CD4-positive, alpha-beta T cell treated with Interferon gamma for 1 hour (primary cell): ENCODE data around the gene PTBP2.
A peak's percentile ranks its signal among the peaks of the same experiment; 100 is the strongest.

Experiments
- DNase-seq: peaks from one replicate; pipeline ENCODE4 v3.0.0-alpha.2; 2020

PTBP2 gene, protein sequence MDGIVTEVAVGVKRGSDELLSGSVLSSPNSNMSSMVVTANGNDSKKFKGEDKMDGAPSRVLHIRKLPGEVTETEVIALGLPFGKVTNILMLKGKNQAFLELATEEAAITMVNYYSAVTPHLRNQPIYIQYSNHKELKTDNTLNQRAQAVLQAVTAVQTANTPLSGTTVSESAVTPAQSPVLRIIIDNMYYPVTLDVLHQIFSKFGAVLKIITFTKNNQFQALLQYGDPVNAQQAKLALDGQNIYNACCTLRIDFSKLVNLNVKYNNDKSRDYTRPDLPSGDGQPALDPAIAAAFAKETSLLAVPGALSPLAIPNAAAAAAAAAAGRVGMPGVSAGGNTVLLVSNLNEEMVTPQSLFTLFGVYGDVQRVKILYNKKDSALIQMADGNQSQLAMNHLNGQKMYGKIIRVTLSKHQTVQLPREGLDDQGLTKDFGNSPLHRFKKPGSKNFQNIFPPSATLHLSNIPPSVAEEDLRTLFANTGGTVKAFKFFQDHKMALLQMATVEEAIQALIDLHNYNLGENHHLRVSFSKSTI

DNA sequence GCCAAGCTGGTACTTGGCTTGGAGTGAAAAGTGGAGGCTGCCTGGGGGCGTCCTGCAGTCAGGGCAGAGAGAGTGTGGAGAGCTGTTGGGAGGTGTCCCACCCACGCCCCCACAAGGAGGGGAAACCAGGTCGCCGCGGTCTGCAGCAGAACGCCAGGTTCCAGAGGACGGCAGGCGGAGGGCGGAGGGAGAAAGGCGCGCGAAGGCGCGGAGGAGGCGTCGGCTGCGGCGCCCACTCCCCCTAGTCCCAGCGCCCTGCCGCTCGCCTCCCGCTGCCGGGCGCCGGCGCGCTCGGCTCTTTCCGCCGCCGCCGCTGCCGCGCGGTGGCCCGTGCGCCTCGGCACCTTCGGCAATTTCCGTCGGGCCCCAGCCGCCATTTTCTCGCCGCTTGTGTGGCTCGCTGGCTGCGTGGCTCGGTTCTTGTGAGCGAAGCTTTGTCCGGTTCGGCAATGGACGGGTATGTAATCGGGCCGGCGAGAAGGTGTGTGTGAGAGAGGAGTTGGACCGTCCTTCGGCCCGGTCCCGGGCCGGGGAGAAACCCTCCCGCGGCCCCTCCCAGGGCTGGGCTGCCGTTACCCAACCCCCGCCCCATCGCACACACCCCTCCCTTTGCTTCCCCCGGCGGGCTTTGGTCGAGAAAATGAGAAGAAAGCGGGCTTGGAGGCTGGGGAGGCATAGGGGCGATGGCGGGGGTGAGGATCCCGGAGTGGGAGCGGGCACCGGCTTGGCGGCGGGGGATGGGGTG, at the start of gene PTBP2:
Gene PTBP2, plus strand, starts transcription at position 369 of the 745 bp plus-strand sequence. Its CDS starts 81 bp downstream, at position 450.
- DNase-seq = peak; percentile 79

DNA sequence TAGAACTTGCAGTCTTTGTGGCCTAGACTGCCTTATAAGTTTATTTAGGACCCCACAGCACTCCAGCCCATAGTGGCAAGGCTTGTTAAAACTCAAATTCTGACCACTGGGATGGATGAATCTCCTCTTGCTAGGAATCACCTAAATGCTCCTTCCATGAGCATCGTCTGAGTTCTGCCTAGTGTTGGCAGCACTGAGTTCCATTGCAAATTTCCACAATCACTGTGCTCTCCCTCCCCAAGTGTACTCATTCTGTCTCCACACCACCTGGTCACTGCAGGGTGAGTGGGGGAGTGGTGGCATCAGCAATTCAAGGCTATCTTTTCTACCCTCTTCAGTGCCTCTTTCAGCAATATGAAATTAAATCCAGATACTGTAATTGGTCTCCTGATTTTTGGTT, 46.7 kb upstream of the PTBP2 start:
- DNase-seq = no peak

DNA sequence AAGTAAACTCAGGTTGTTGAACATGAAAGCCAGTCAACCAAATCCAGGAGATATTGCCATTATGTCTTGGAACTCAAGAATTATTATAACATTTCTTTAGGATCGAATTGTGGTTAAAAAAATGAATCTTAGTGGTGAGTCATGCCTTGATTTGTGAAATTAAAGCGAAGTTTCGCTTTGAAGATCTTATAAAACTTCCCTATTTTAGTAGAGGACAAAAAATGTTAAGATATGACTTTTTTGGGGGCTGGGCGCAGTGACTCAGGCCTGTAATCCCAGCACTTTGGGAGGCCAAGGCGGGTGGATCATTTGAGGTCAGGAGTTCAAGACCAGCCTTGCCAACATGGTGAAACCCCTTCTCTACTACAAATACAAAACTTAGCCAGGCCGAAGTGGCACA, 39.5 kb upstream of the PTBP2 start:
- no peak for DNase-seq

DNA sequence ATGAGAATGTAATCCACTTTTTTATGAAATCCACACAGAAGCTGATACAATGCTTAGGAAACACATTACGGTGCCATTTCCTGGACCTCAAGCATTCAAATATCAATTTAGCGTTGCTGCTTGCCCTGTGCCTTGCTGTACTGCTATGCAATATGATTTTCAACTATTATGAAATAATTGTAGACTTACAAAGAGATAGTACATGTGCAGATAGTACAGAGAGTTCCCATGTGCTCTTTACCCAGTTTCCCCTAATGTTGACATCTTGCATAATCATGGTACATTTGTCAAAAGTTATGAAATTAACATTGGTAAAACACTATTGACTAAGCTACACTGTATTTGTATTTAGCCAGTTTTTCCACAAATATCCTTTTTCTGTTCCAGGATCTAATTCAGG, 37.7 kb upstream of the PTBP2 start:
- no peak for DNase-seq

DNA sequence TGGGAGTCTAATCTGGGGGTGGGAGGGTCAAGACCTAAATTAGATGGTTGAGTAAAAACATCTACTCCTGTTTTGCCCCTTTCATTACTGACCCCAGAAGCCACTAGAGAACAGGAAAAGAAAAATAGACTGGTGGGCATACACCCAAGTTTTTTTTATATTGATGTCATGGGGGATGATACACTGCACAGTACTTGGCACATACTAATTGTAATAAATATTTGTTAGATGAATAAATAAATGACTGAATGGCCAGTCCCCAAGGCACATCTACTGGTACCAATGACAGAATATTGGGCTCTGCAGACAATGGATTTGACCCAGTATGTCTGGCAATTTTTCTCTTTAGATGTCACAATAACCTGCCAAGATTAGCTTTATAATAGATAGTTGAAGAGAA, 36.8 kb upstream of the PTBP2 start:
- DNase-seq = no peak

DNA sequence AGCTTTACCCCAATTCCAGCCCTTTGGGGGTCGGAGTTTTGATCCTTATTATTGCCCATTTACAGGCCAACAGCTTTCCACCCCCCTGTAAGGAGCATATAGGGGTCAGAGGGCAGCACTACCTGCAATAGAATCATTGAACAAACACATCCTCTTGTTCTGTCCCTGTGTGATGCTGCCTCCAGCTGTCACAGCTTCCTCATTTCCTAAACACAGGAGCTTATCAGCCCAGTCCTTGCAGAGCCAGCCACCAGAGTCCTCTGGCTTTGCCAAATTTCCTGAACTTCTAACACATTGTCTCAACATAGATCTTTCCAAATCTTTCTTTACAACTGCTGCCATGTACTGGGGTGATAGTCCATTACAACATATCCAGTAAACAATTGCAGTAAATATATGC, 32.8 kb upstream of the PTBP2 start:
- no peak for DNase-seq

DNA sequence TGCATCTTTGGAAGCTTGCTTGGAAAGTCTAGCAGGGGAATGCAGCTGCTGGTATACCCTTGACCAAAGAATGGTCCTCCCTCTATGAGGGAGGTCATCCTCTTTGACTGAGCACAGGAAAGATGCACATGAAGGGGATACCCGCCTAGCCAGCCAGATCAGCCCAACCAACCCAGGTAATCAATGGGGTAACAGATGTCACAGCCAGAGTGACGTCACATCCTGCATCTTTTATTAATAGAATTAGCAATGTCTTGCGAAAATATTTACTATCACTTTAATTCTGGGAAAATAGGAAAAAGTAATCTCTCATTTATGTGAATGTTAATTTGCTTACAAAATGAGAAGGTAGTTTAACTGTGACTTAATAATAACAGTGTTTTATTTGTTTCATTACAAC, 25.6 kb upstream of the PTBP2 start:
- no peak for DNase-seq

DNA sequence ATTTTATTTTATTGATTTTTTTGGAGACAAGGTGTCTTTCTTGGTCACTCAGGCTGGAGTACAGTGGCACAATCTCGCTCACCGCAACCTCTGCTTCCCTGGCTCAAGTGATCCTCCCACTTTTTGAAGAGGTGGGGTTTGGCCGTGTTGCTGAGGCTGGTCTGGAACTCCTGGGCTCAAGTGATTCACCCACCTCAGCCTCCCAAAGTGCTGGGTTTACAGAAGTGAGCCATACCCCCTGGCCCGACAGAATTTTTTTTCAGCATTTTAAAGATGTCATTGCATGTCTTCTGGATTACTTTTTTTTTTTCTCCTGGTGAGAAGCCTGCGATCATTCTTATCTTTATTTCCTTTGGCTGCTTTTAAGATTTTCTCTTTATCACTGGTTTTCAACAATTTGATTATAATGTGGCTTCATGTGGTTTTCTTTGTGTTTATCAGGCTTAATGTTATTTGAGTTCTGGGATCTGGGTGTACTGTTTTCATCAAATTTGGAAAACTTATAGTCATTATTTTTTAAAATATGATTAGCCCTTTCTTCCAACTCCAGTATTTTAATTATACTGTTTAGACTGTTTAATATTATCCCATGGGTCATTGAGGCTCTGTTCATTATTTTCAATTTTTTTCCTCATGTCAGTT, 23.1 kb upstream of the PTBP2 start:
- DNase-seq = no peak

DNA sequence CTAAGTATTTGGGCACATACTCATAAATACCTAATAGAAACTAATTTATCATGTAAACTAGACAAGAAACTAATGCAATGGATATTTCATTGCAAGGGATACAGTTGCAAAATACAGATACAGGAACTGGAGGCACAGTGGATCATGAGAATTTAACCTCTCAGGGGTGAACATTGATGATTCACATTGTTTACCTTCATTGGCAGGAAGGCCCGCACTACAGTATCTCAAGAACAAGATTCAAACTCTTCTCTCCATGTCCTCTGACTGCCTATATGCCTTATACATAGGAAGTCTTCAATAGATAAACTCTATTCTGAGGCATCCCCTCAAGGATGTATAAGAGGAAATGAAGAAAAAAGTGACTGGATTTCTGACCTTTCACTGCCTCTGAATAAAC, 18.4 kb upstream of the PTBP2 start:
- DNase-seq = no peak

DNA sequence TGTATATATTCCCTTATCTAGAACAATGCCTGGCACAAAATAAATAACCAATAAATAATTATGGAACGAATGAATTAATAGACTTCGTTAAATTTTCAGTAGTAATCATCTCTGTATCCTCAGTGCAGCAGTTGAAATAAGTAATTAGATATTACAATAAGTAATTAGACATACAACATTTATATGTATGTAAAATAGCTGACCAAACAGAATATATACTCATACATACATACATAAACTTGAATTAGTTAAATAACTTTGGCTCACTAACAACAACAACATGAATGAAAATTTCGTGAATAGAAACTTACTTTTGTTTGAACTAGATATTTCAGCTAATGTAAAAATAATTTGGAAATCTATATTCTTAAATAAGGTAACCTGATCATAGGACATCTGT, 14.6 kb upstream of the PTBP2 start:
- DNase-seq = no peak

DNA sequence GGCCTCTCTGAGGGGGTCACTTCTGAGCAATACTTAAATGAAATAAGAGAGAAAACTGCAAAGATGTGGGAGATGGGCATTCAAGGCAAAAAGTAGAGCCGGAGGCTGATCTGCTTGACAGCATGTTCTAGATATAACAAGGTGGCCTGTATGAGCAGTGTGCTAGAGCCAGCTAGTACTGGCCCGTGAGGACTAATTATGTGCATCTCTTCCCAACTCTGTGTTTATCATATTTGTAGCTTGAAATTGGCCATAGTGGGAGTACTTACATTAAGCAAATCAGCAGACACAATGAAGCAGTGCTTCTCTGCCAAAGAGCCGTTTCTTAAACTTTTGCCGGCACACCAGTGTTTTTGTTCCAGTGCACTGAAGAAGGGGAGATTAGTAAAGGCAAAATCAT, 13.1 kb upstream of the PTBP2 start:
- DNase-seq = no peak

DNA sequence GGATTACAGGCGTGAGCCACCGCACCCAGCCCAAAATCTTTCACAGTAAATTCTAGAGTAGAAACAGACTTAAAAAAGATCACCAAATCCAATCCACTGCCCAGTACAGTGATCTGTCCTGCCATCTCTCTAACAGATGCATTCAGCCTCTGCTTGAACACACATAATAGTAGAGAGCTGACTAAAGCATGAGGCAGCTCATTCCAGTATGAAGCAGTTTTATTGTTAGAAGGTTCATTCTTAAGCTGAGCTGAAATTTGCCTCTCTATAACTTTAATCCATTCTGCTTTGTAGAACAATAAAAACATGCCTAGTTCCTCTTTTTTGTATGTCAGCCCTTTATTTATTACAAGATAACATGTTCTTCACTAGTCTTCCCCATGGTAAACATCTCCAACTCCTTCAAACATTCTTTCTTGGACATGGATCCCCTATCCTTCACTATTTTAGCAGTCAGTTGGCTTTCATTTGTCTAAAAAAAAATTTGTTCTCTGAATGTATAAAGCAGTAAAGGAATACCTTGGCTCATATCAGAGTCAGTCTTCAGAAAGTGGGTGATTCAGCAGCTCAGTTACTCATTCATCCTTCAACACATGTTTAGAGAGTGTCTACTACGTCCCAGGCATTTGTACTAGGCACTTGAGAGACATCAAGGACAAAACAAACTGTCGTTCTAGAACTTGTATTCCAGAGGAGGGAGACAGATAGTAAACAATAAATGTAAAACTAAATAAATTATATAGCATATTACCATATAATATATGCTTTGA, 10.7 kb upstream of the PTBP2 start:
- DNase-seq = no peak

DNA sequence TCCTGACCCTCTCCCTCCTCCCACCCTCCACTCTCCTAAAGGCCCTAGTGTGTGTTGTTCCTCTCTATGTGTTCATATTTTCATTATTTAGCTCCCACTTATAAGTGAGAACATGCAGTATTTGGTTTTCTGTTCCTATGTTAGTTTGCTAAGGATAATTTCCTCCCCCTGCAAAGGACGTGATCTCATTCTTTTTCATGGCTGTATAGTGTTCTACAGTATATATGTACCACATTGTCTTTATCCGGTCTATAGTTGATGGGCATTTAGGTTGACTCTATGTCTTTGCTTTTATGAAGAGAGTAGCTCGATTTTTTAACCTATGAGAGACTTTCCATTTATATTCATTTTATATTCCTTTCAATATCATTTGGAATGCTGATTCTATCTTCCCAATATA, 7.9 kb upstream of the PTBP2 start:
- no peak for DNase-seq

DNA sequence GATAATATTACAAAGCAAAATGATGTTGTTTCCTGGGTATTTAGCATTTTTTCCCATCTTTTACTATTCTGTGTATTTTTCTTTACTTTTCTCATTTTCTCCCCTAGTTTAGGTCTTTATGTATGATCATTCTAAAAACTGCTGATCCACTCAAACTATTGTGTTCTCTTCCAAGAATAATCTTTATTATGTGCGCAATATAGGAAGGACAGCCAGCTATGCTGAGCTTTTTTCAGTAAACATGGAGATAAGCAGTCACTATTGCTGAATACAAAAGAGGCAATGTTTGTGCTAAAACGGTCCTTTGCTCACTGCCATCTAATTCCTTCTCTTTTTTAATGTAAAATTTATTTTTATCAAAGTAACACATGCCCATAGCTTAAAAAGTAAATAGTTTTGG, 6.7 kb upstream of the PTBP2 start:
- DNase-seq = no peak

DNA sequence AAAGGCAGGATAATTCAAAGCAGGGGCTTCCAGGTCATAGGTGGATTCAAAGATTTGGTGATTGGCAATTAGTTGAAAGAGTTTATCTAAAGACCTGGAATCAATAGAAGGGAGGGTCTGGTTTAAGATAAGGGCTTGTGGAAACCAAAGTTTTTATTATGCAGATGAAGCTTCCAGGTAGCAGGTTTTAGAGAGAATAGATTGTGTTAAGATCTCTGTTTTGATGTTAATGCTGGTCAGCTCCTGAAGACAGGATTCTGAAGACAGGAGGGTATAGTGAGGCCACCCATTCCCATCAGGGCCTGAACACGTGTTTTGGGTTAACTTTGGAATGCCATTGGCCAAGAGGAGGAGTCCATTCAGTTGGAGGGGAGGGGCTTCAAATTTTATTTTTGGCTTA, 6.1 kb upstream of the PTBP2 start:
- no peak for DNase-seq

DNA sequence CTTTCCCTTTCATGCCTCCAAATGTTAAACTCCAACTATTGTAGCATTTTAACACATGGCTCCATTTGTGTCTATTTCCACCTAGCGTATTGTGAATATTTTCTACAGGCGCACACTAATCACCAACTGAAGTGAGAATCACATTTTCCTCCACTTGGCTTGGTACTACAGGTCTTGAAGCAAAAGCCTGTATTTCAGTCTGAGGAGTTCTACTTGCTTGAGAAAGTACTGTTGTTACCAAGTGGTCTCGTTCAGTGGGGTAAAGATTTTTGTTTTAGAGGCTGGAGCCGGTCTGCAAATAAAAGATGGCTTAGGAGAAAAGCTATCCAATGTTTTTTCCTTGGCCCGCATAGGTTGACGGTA, 550 bp upstream of the PTBP2 start:
- no peak for DNase-seq

DNA sequence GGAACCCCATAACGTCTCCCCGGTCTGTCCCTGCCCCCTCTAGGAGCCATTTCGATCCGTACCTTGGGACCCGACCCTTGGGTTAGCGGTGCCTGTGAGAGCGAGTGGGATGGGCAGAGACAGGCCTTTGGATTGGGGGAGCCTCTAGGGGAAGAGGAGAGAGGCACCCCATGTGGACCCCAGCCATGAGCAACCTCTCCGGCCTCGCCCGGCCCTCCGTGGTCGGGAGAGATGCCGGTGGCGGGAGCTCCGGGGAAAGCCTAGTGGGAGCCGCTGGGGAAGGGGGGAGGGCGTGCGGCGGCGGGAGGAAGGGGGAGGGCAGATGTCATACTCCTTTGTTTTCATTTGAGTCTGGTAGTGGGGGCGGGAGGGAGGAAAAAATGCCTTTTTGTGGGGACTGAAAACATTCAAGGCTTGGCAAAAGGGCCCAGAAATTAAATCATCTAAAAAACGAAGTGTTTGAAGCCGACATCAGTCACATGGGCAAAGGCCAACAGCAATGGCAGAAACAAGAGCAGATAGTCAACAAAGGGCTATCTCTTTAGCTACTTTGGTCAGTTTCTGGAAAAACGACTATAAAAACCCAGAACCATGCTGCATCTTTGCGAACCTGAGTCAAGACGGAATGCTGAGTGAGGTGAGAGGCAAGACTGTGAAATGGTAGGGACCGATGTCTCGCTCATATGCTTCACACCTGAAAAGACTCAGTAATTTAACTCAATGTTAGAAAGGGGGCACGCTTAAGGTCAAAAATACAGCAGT, 758 bp downstream of the PTBP2 start:
- DNase-seq = no peak

DNA sequence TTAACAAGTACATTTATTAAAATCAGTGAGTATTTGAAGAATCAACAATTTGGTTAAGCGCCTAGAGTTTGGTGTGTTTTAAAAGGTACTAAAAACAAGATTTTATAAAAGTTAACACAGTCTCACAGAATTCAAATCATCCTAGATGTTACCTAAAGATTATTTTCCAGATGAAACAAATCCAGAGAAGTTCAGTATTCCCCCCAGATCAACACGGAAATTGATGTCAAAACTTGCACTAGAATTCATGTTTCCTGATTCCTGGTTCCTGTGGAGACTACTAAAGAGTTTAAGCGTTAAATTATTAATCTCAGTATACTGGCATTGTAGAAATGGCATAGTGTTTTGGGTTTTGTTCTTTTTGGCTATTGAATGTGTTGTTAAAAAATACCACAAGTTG, 1.4 kb downstream of the PTBP2 start:
- no peak for DNase-seq

DNA sequence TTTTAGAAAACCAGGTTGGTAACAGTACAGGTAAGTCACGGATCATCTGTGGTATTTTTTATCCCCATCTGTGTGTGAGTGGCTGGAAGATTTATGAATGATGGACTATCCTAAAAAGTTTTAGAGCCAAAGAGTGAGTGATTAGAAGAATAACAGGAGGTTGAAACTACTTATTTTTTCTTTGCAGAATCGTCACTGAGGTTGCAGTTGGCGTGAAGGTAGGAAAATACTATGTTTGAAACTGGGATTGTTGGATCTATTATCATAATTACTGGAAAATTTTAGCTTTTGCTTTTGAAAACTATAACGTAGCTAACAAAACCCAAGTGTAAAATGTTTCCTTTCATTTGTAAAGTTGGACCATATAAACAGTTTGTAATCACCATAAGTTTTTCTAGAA, 1.8 kb downstream of the PTBP2 start:
- DNase-seq = no peak

DNA sequence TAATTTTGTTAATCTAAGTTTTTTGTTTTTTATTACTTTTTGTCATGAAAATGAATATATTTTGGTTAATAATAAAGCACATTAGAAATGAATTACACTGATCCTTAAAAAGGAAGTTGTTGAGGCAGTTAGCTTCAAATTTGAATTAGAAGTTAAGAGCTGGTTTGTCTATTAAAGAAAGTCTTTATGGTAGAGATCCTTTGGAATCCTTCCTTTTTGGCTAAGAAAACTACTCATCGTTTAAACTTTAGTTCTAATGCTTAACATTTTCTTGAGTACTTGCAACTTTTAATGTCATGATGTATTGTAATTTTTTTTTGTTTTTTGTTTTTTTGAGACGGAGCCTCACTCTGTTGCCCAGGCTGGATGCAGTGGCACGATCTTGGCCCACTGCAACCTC, 2.4 kb downstream of the PTBP2 start:
- DNase-seq = no peak

DNA sequence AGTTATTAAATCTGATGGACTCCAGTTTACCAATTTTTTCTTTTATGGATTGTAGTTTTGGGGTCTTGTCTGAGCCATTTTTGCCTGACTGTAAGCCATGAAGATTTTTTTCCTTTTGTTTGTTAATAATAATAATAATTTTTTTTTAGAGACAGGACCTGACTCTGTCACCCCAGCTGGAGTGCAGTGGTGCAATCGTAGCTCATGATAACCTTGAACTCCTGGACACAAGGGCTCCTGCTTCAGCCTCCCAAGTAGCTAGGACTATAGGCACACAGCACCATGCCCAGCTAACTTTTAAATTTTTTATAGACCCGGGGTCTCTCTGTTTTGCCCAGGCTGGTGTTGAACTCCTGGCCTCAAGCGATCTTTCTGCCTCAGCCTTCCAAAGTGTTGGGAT, 6.3 kb downstream of the PTBP2 start:
- no peak for DNase-seq

DNA sequence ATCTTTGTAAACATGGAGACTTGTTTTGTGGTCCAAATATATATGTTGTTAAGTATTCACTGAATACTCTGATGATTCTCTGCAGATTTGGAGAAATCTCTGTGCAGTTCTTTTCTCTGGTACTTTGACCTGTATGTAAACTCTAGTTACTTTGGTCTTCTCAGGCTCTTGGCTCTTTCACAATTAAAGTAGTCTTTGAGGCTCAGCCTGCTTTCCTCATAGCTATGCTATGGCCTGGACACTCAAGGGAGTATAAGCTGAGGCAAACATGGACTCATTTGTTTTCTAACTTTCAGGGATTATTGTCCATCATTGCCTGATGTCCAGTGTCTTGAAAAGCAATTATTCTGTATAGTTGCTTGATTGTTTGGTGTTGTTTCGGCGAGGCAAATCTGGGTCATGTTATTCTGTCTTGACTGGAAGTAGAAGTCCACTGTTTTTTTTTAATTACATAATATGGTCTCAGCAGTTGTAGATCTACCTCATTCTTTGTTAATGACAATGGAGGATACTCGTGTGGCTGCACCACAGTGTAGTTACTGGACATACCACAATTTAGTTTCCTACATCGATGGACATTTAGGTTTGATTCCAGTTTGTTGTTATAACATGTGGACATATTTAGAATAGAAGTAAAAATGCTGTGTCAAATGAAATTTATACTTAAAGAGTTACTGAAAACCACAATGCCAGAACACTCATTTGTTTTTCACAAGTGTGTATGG, 9.2 kb downstream of the PTBP2 start:
- no peak for DNase-seq
